ENCODE data around the gene TEX48.

Gene TEX48

GRCh38 chr9:114653556-114654159, 28.3 kb downstream of the TEX48 start:
- Histone ChIP-seq H3K27me3 (ENCODE audit: low read length) (no peaks in the 10 kb centered on the region), H3K9me3 (ENCODE audit: insufficient read depth, low read length) (no peaks in the 10 kb centered on the region)

GRCh38 chr9:114652776-114653555, 29.0 kb downstream of the TEX48 start:
- Histone ChIP-seq H4K20me1 (ENCODE audit: low read depth, low read length) (no peaks in the 10 kb centered on the region), H3K27me3 (ENCODE audit: low read length) (no peaks in the 10 kb centered on the region), H3K79me2 (ENCODE audit: insufficient read depth, low read length) (no peaks in the 10 kb centered on the region), H3K9ac (ENCODE audit: low read length) (no peak overlapping the region), H3K4me2 (ENCODE audit: low read depth, low read length, poor library complexity, severe bottlenecking) (no peak overlapping the region), H2AFZ (ENCODE audit: low read depth, low read length, severe bottlenecking) (no peak overlapping the region), H3K4me3 (ENCODE audit: insufficient read depth, low read length, poor library complexity, severe bottlenecking) (no peak overlapping the region), H3K9me2 (replicated peaks; ENCODE audit: insufficient read depth, low read length) (no peaks in the 10 kb centered on the region), H3K36me3 (ENCODE audit: low read length) (no peaks in the 10 kb centered on the region), H3F3A (ENCODE audit: insufficient read depth) (no peaks in the 10 kb centered on the region), H3K27ac (ENCODE audit: low read depth, low read length) (no peak overlapping the region), H3K9me3 (ENCODE audit: insufficient read depth, low read length) (no peaks in the 10 kb centered on the region)
- TF ChIP-seq EZH2phosphoT487 (conservative IDR thresholded peaks at IDR 0.05; ENCODE audit: low read length) (no peak), CTCF (IDR thresholded peaks at IDR 0.05; ENCODE audit: insufficient read depth, low read length, poor library complexity, severe bottlenecking) (no peak)

More at GRCh38 chr9:114653556-114654159, 28.3 kb downstream of the TEX48 start:
- no peak overlapping the region for H3K4me3 ChIP-seq (ENCODE audit: insufficient read depth, low read length, poor library complexity, severe bottlenecking)
- no peak overlapping the region for H3K4me2 ChIP-seq (ENCODE audit: low read depth, low read length, poor library complexity, severe bottlenecking)
- no peaks in the 10 kb centered on the region for H3F3A ChIP-seq (ENCODE audit: insufficient read depth)
- H3K36me3 ChIP-seq (ENCODE audit: low read length) = no peaks in the 10 kb centered on the region
- H3K79me2 ChIP-seq (ENCODE audit: insufficient read depth, low read length) = no peaks in the 10 kb centered on the region
- H4K20me1 ChIP-seq (ENCODE audit: low read depth, low read length) = no peaks in the 10 kb centered on the region
- TF ChIP-seq EZH2phosphoT487 (conservative IDR thresholded peaks at IDR 0.05; ENCODE audit: low read length) (no peak), CTCF (IDR thresholded peaks at IDR 0.05; ENCODE audit: insufficient read depth, low read length, poor library complexity, severe bottlenecking) (peak; percentile 92)
- no peak overlapping the region for H2AFZ ChIP-seq (ENCODE audit: low read depth, low read length, severe bottlenecking)
- no peak overlapping the region for H3K9ac ChIP-seq (ENCODE audit: low read length)
- no peaks in the 10 kb centered on the region for H3K9me2 ChIP-seq (replicated peaks; ENCODE audit: insufficient read depth, low read length)
- no peak overlapping the region for H3K27ac ChIP-seq (ENCODE audit: low read depth, low read length)

- Histone ChIP-seq H3K36me3 (ENCODE audit: low read length) (peaks cover 9% of the 10 kb centered on the region; the same call in 1 of the 2 replicates), H4K20me1 (ENCODE audit: low read depth, low read length) (no peaks in the 10 kb centered on the region), H3K27ac (ENCODE audit: low read depth, low read length) (no peak overlapping the region), H3K4me2 (ENCODE audit: low read depth, low read length, poor library complexity, severe bottlenecking) (no peak overlapping the region), H3K4me3 (ENCODE audit: insufficient read depth, low read length, poor library complexity, severe bottlenecking) (no peak overlapping the region), H3K27me3 (ENCODE audit: low read length) (no peaks in the 10 kb centered on the region), H3K9me2 (replicated peaks; ENCODE audit: insufficient read depth, low read length) (no peaks in the 10 kb centered on the region), H3K9ac (ENCODE audit: low read length) (no peak overlapping the region), H3K9me3 (ENCODE audit: insufficient read depth, low read length) (no peaks in the 10 kb centered on the region), H3K79me2 (ENCODE audit: insufficient read depth, low read length) (no peaks in the 10 kb centered on the region), H3F3A (ENCODE audit: insufficient read depth) (no peaks in the 10 kb centered on the region), H2AFZ (ENCODE audit: low read depth, low read length, severe bottlenecking) (no peak overlapping the region)
- TF ChIP-seq CTCF (IDR thresholded peaks at IDR 0.05; ENCODE audit: insufficient read depth, low read length, poor library complexity, severe bottlenecking) = no peak
- no peak for TF ChIP-seq EZH2phosphoT487 (conservative IDR thresholded peaks at IDR 0.05; ENCODE audit: low read length)
These were observed 38.1 kb downstream of the TEX48 start for GRCh38 chr9:114643896-114644295.

Data from SU-DHL-6 (cell line).